Kidney capillary endothelial cell (primary cell): ENCODE data around the gene ASIC4.

Experiments used
- DNase-seq: peaks from one replicate; pipeline ENCODE4 v3.0.0-alpha.2; 2018; ENCODE audit warnings: low spot score

Gene ASIC4

GRCh38 chr2:219480004-219480403 is 34.3 kb upstream of the ASIC4 start:
- DNase-seq, result no peak

- no peak for DNase-seq
These were observed 31.4 kb upstream of the ASIC4 start for GRCh38 chr2:219482674-219483405.

- no peak for DNase-seq
These were observed 30.6 kb upstream of the ASIC4 start for GRCh38 chr2:219483451-219484342.

GRCh38 chr2:219484343-219485200 is 29.7 kb upstream of the ASIC4 start:
- DNase-seq, result no peak

GRCh38 chr2:219485201-219485580 is 29.1 kb upstream of the ASIC4 start:
- no peak for DNase-seq

GRCh38 chr2:219486380-219486959 is 27.8 kb upstream of the ASIC4 start:
- no peak for DNase-seq

- DNase-seq, result no peak
These were observed 26.0 kb upstream of the ASIC4 start for GRCh38 chr2:219488149-219488843.

- DNase-seq, result no peak
These were observed 25.5 kb upstream of the ASIC4 start for GRCh38 chr2:219488844-219489194.

- no peak for DNase-seq
These were observed 25.0 kb upstream of the ASIC4 start for GRCh38 chr2:219489315-219489714.

GRCh38 chr2:219490186-219490585 is 24.1 kb upstream of the ASIC4 start:
- no peak for DNase-seq

GRCh38 chr2:219490600-219491130 is 23.6 kb upstream of the ASIC4 start:
- DNase-seq, result no peak

GRCh38 chr2:219491278-219491963 is 22.9 kb upstream of the ASIC4 start:
- no peak for DNase-seq

GRCh38 chr2:219492575-219492974 is 21.7 kb upstream of the ASIC4 start:
- no peak for DNase-seq

GRCh38 chr2:219493086-219493485 is 21.2 kb upstream of the ASIC4 start:
- no peak for DNase-seq

- no peak for DNase-seq
These were observed 19.2 kb upstream of the ASIC4 start for GRCh38 chr2:219494952-219495530.

- peak; percentile 43 for DNase-seq
These were observed 18.7 kb upstream of the ASIC4 start for GRCh38 chr2:219495531-219496122.

GRCh38 chr2:219496247-219496824 is 17.9 kb upstream of the ASIC4 start:
- DNase-seq, result no peak

GRCh38 chr2:219496825-219497494 is 17.3 kb upstream of the ASIC4 start:
- DNase-seq, result no peak
